Spinal cord (tissue), 10 donors: ENCODE results near the gene MAL. TPM values are rescaled to one million over a fixed set of nuclear protein-coding genes. Genes with fewer than 3 reads are reported as not detected.
A peak's percentile ranks its signal among the peaks of the same experiment; 100 is the strongest.

ENCODE experiments used
- DNase-seq, 6 donors: peaks; one replicate each; pipeline versions ENCODE4 v3.0.0 to v3.0.0-alpha.2; 2013 to 2015; ENCODE audit warnings: low spot score in 6 of 6, low read depth in 4 of 6
- H3K27ac ChIP-seq: one replicate; pipeline ENCODE4 v1.5.1; 2013; ENCODE audit warnings: low read depth, low read length, control low read depth
- H3K27me3 ChIP-seq: one replicate; pipeline ENCODE4 v1.6.1; 2013; ENCODE audit warnings: low read length; ENCODE audit not compliant: control insufficient read depth, insufficient read depth
- H3K36me3 ChIP-seq: one replicate; pipeline ENCODE4 v1.6.1; 2013; ENCODE audit warnings: low read length; ENCODE audit not compliant: control insufficient read depth, insufficient read depth
- H3K4me1 ChIP-seq: one replicate; pipeline ENCODE4 v1.6.1; 2013; ENCODE audit warnings: low read length; ENCODE audit not compliant: control insufficient read depth, insufficient read depth
- H3K4me3 ChIP-seq: one replicate; pipeline ENCODE4 v1.5.1; 2013; ENCODE audit warnings: low read depth, low read length, control low read depth
- H3K9me3 ChIP-seq: one replicate; pipeline ENCODE4 v1.6.1; 2013; ENCODE audit warnings: low read length; ENCODE audit not compliant: control insufficient read depth, insufficient read depth
- WGBS: methylation state at CpG from one replicate; pipeline ENCODE4 v1.1.5; 2013; ENCODE audit warnings: missing lambda C conversion rate; ENCODE audit not compliant: insufficient coverage; 5-methylcytosine and 5-hydroxymethylcytosine counted together
- polyA plus RNA-seq, 2 donors: library from polyadenylated mRNA; unstranded; fragments of 120-200 nt; gene quantifications; one replicate each; pipeline ENCODE4 v1.2.1, GENCODE V29; 2013; ENCODE audit not compliant: insufficient read length in 2 of 2
- total RNA-seq, 2 donors: library from RNA; depleted of rRNA in 1 of 2; stranded (reverse); fragments of 120-200 nt in 1 of 2; fragments of >200 nt in 1 of 2; gene quantifications; one replicate each; pipeline versions ENCODE4 v1.2.3 to v1.2.4, GENCODE V29; 2013 to 2014
- donor health status: healthy.

MAL gene
- total and polyA plus RNA-seq, 4 donors, result 8.2 to 23.0 (median 18.6) TPM

- Histone ChIP-seq H3K4me1 (peaks cover 25% of the 10 kb centered on the region), H3K9me3 (no peaks in the 10 kb centered on the region), H3K27me3 (no peaks in the 10 kb centered on the region), H3K36me3 (no peaks in the 10 kb centered on the region), H3K4me3 (no peak overlapping the region), H3K27ac (no peak overlapping the region)
- 30% methylated on average over 12 of the region's 17 CpGs for WGBS
- peak in 4 of 6 donors; percentile 31 to 79 (median 64) for DNase-seq
Observed at GRCh38 chr2:95043300-95044093, 18.0 kb downstream of the MAL start.

DNA sequence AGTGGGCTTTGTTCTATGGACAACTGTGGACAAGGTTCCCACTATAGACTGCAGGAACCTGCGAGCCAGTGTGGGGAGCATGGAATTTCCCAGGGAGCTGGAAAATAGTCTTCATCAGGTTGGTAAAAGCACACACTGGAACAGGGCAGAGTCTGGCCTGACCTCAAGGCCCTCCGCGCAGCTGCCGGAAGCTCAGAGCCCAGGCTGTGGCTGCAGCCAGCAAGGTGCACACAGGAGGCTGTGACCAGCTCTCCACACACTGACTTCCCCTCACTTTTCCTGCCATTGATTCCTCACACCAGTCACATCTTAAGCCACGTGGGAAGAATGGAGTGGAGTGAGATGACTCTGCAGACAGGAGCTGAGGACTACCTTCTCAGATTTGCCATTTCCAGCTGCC, 19.1 kb downstream of the MAL start:
- H3K36me3 ChIP-seq, result no peaks in the 10 kb centered on the region
- no peaks in the 10 kb centered on the region for H3K9me3 ChIP-seq
- no peaks in the 10 kb centered on the region for H3K27me3 ChIP-seq
- H3K4me1 ChIP-seq, result peaks cover 25% of the 10 kb centered on the region
- WGBS, result 94% methylated on average over 4 of the region's 5 CpGs
- no peak for DNase-seq
- no peak overlapping the region for H3K4me3 ChIP-seq
- H3K27ac ChIP-seq, result no peak overlapping the region

- no peak for DNase-seq
- H3K27ac ChIP-seq, result no peak overlapping the region
- H3K27me3 ChIP-seq, result no peaks in the 10 kb centered on the region
- no peak overlapping the region for H3K4me3 ChIP-seq
- no peaks in the 10 kb centered on the region for H3K36me3 ChIP-seq
- no peaks in the 10 kb centered on the region for H3K9me3 ChIP-seq
- 88% methylated on average over 13 of the region's 13 CpGs for WGBS
- peaks cover 24% of the 10 kb centered on the region for H3K4me1 ChIP-seq
Observed at GRCh38 chr2:95046371-95047112, 21.0 kb downstream of the MAL start.

DNA sequence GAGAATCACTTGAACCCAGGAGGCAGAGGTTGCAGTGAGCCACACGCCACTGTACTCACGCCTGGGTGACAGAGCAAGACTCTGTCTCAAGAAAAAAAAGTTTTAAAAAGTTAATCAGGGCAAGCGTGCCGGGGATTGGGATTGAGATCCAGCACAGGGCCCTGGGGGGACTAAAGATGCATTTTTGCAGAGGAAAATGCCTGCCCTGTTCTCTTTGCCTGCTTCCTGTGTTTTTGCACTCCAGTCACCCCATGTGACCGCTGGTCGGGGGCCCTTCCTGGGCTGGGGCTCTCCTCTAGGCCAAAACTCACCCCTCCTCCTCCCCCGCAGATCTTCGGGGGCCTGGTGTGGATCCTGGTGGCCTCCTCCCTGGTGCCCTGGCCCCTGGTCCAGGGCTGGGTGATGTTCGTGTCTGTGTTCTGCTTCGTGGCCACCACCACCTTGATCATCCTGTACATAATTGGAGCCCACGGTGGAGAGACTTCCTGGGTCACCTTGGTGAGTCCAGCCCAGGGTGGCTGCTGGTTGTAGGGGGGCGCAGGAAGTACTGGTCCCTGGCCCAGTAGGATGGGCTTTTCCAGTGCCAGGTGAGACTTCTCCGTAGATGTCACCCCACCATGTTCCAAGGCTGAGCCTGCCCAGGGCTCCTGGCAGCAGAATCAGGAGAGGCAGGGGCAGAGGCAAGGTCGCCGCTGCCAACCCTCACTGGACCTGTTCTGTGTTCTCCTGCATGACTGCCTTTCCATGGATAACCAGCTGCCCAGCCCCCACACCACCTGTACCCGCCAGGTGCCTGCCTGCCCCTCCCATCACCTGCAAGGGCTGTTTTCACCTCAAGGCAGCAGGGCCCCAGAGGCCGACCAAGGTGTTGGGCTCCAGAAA, 22.4 kb downstream of the MAL start:
- H3K27ac ChIP-seq, result no peak overlapping the region
- WGBS, result 88% methylated on average over 17 of the region's 17 CpGs
- peaks cover 14% of the 10 kb centered on the region for H3K4me1 ChIP-seq

GRCh38 chr2:95048825-95049682, 23.5 kb downstream of the MAL start:
- DNase-seq, result no peak
- Histone ChIP-seq H3K9me3 (no peaks in the 10 kb centered on the region), H3K4me3 (no peak overlapping the region), H3K27me3 (no peaks in the 10 kb centered on the region), H3K36me3 (no peaks in the 10 kb centered on the region), H3K4me1 (peaks cover 3% of the 10 kb centered on the region), H3K27ac (no peak overlapping the region)
- WGBS, result 88% methylated on average over 9 of the region's 15 CpGs

More for the DNA sequence above, 22.4 kb downstream of the MAL start:
- Histone ChIP-seq H3K36me3 (no peaks in the 10 kb centered on the region), H3K4me3 (no peak overlapping the region), H3K9me3 (no peaks in the 10 kb centered on the region), H3K27me3 (no peaks in the 10 kb centered on the region)
- no peak for DNase-seq

- H3K4me1 ChIP-seq, result peaks cover 3% of the 10 kb centered on the region
- DNase-seq, result no peak
- H3K9me3 ChIP-seq, result no peaks in the 10 kb centered on the region
- no peaks in the 10 kb centered on the region for H3K27me3 ChIP-seq
- H3K27ac ChIP-seq, result no peak overlapping the region
- no peaks in the 10 kb centered on the region for H3K36me3 ChIP-seq
- WGBS, result 96% methylated on average over 10 of the region's 10 CpGs
- H3K4me3 ChIP-seq, result no peak overlapping the region
Observed at GRCh38 chr2:95049683-95049955, 24.1 kb downstream of the MAL start.

- Histone ChIP-seq H3K36me3 (no peaks in the 10 kb centered on the region), H3K27me3 (no peaks in the 10 kb centered on the region), H3K27ac (no peak overlapping the region), H3K4me1 (peaks cover 3% of the 10 kb centered on the region), H3K4me3 (no peak overlapping the region), H3K9me3 (no peaks in the 10 kb centered on the region)
- DNase-seq, result no peak
- WGBS, result 57% methylated on average over 1 of the region's 6 CpGs
Observed at GRCh38 chr2:95049961-95050360, 24.5 kb downstream of the MAL start.

GRCh38 chr2:95050385-95051300, 25.1 kb downstream of the MAL start:
- Histone ChIP-seq H3K27me3 (no peaks in the 10 kb centered on the region), H3K27ac (no peak overlapping the region), H3K9me3 (no peaks in the 10 kb centered on the region), H3K4me3 (no peak overlapping the region), H3K36me3 (no peaks in the 10 kb centered on the region), H3K4me1 (peaks cover 3% of the 10 kb centered on the region)
- 35% methylated on average over 5 of the region's 7 CpGs for WGBS
- DNase-seq, result no peak
